ENCODE measurements around the gene PARVG.

Gene PARVG

GRCh38 chr22:44245438-44245837 is 64.7 kb downstream of the PARVG start:
- no peak for DNase-seq

GRCh38 chr22:44245867-44246266 is 65.1 kb downstream of the PARVG start:
- no peak for DNase-seq

DNA sequence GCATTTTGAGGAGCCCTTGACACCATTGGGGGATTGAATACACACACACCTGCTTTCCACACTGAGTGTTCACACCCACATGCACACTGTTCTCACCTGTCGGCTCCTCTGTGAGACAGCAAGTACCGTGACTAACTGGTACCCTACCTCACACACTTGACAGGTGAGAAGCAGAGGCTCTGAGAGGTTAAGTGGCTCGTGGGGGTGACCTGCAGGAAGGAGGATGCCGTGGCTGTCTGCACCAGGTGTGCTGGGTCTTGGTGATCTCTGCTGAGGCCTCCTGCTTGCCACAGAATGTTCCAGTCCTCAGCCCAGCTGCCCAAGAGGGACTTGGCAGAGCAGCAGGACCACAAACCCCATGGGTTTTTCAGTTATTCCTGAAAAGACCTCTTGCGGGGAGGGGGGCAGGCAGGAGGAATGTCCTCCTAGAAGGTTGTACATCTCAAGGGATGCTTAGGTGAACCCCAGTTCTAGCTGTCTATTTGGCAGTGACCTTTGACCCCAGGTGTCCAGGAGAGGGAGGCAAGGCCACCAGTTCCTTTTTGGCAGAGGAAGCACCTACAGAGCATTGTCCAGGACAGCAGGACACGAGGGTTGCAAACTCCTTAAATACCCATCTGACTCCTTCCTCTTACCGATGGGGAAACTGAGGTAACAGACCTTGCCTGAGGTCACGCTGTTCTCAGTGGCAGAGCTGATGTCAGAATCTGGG is 66.0 kb downstream of the PARVG start:
- no peak for DNase-seq

- no peak for DNase-seq
Measured at GRCh38 chr22:44247346-44247745, 66.6 kb downstream of the PARVG start.

- DNase-seq = no peak
Measured at GRCh38 chr22:44247923-44248892, 67.5 kb downstream of the PARVG start.

- no peak for DNase-seq
Measured at GRCh38 chr22:44248926-44249325, 68.2 kb downstream of the PARVG start.

DNA sequence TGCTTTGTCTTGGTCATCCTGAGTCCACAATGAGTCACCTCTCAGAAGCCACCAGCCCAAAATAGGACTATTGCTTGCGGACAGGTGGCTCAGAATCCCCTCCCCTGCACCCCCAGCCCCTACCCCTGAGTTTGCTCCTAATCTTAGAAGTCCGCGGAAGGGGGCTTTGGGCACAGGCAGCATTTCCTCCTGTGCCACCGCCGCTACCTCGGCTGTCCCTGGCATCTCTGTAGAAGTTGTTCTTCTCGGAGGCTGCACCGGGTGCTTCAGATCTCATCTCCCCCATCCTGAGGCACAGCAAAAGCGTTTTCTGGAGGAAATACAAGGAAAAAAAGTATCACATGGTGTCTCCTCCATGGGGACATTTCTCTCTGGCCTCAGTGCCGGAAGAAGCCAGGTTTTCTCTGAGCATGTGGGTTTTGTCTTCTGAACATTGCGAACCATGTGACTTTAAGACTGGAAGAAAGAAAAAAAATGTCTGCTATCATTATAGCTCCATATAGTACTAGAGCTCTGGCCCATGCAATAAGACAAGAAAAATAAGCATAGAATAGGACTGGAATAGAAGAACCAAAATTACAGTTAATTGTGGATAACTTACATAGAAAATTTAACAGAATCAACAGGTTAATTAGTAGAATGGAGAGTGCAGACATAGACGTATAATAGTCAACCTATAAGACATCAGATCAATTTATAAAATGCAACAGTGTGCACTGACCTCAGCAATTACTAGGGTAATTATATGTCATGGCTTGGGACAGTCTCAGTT is 68.8 kb downstream of the PARVG start:
- no peak for DNase-seq

DNA sequence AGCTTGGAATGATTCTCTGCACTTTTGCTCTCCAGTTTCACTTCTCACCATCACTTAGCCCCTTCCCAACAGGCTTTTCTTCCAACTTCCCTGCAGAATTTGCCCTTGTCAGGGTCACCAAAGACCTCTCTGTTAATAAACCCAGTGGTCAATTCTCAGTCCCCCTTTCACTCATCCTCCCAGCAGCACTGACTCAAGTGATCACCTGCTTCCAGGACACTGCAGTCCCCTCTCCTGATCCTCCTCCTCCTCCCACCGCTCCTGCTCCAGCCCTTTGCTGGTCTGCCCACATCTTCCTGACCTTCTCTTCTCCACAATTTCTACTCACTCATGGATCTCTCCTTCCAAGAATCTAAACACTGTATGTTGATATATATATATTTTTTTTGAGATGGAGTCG is 74.1 kb downstream of the PARVG start:
- DNase-seq = no peak

- DNase-seq = no peak
Measured at GRCh38 chr22:44256085-44256484, 75.4 kb downstream of the PARVG start.

DNA sequence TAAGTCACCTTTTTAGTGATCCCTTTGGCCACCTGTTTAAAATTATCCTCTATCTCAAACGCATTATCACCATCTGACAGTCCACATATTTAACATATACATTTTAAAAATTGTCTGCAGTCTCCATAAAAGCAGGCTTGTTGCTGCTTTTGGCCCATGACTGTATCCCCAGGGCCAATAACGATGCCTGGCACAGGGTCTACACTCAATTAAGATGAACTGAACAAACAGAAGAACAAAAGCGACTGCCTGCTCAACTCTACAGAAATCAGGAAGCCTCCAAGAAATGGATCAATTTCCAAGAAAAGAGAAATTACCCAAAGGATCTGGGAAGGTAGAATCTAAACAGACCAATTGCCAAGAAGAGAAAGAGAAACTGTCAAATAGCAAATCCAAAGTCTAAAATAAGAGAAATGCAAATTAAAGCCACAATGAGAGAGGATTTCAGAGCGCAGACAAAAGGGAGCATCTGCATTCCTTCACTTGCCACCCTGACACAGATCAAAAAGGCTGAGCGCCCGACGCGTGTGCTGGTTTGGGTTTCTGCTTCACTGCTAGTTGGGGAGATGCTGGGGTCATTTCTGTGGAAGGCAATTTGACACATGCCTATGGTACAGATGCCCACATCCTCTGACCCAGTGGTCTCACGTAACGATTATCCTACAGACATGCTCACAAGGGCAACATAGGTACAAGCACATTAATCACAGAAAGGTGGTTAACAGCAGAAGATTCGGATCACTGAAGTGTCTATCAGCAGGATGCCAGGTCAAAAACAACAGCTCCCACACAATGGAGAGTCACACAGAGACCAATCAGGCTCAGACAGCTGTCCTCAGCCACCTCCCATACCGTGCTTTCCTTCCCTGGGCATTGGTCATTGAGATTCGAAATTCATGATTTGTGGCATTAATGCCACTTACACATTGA is 76.1 kb downstream of the PARVG start:
- DNase-seq = no peak
